ENCODE data around the gene RIC8A. TPM values are rescaled to one million over a fixed set of nuclear protein-coding genes. Genes with fewer than 3 reads are reported as not detected.

RIC8A gene
- total and polyA plus RNA-seq, 10 of the 15 experiments (the other 5 are each of a cell fraction or from before 2014, with no cell fraction given): 10.4 to 157 (median 81.4) TPM

- TF ChIP-seq RELB (IDR thresholded peaks at IDR 0.05; ENCODE audit: low read depth): 0 out of 2 replicates have a peak, but pooled peaks have one; percentile 11
- no peak for TF ChIP-seq KDM1A (IDR thresholded peaks at IDR 0.05; ENCODE audit: borderline replicate concordance)
- no peak for TF ChIP-seq STAT3 (IDR thresholded peaks at IDR 0.05; ENCODE audit: low read depth, low read length)
These were observed 841 bp upstream of the RIC8A start (continued) for GRCh38 chr11:206526-207207.

- Histone ChIP-seq H3K4me3 (peak overlapping the region; percentile 76), H3K36me3 (ENCODE audit: control insufficient read depth in 2 of 2, insufficient read depth in 2 of 2, low read length in 1 of 2) (peaks cover 17 to 42% of the 10 kb centered on the region in 2 experiments), H3K79me2 (ENCODE audit: control insufficient read depth, insufficient read depth, low read length) (peaks cover 57% of the 10 kb centered on the region), H3K9ac (ENCODE audit: control insufficient read depth, insufficient read depth, low read length) (peak overlapping the region; percentile 98), H2AFZ (ENCODE audit: control insufficient read depth, low read depth, low read length) (peak overlapping the region; percentile 22; the same call in 1 of the 2 replicates), H3K4me2 (ENCODE audit: control insufficient read depth, insufficient read depth) (peak overlapping the region; percentile 52), H3K9me3 (replicated peaks; ENCODE audit: control insufficient read depth, insufficient read depth, low read length) (no peaks in the 10 kb centered on the region), H4K20me1 (ENCODE audit: control insufficient read depth, insufficient read depth) (peaks cover 11% of the 10 kb centered on the region), H3K27me3 (replicated peaks in 1 of 2; ENCODE audit: control insufficient read depth in 2 of 2, insufficient read depth in 2 of 2, low read length in 1 of 2) (no peaks in the 10 kb centered on the region), H3K27ac (ENCODE audit: control insufficient read depth, insufficient read depth) (peak overlapping the region; percentile 97), H3K4me1 (ENCODE audit: control insufficient read depth, insufficient read depth, low read length) (peaks cover 27% of the 10 kb centered on the region)
- intact Hi-C loops (cut with micrococcal nuclease; ENCODE audit: unreplicated experiment) (loop anchor here (1.0 to 10.0 kb wide), 5 partner anchors 28 to 237 kb away; partner anchors contain the start of genes ANO9, IFITM2, PSMD13 and SIRT3), in situ Hi-C loops (cut with MboI) (loop anchor here (5.0 to 10.0 kb wide), 2 partner anchors 157 to 299 kb away; partner anchors contain the start of genes B4GALNT4 and RNH1)
- ATAC-seq (peak; percentile 14), DNase-seq (ENCODE audit: low read depth, low spot score) (no peak), FAIRE-seq (no peak)
- under 1% methylated on average over 27 of the region's 27 CpGs for WGBS (ENCODE audit: insufficient coverage, insufficient replicate concordance, low lambda C conversion rate, missing lambda C conversion rate)
- BruUV-seq (replicated peaks): TSS peak; percentile 86
- CTCF ChIA-PET: interaction anchor here (0.7 to 2.5 kb wide), 9 partner anchors 9 to 408 kb away, joined by 3 to 8 read pairs (median 4); partner anchors contain the start of genes IRF7 and PSMD13
- RAD21 ChIA-PET (ENCODE audit: unreplicated experiment): interaction anchor here (0.8 to 2.5 kb wide), 10 partner anchors 27 to 243 kb away, joined by 3 to 15 read pairs (median 6); partner anchors contain the start of genes IFITM1, IFITM2 and PSMD13
- SMC1A ChIA-PET (ENCODE audit: uncharacterized antibody, unreplicated experiment): interaction anchor here (0.8 to 2.6 kb wide), 4 partner anchors 21 to 147 kb away, joined by 3 to 12 read pairs (median 6); partner anchors contain the start of gene PSMD13
- POLR2A ChIA-PET: interaction anchor here (0.6 to 2.5 kb wide), 15 partner anchors 17 to 328 kb away, joined by 3 to 27 read pairs (median 6); partner anchors contain the start of genes PSMD13, RNH1 and SIRT3
- TF ChIP-seq BACH1 (IDR thresholded peaks at IDR 0.05; ENCODE audit: borderline replicate concordance): no peak
- peak; percentile 29 for TF ChIP-seq TAF1 (IDR thresholded peaks at IDR 0.05; ENCODE audit: borderline replicate concordance, low read depth, low read length)
- no peak for TF ChIP-seq BCL11A (IDR thresholded peaks at IDR 0.05; ENCODE audit: low read depth, low read length)
- 0 out of 2 replicates have a peak, but pooled peaks have one; percentile 57 for TF ChIP-seq NBN (IDR thresholded peaks at IDR 0.05)
- no peak for TF ChIP-seq STAT3 (IDR thresholded peaks at IDR 0.05; ENCODE audit: low read depth, low read length)
- peak; percentile 74 for TF ChIP-seq POLR2AphosphoS5 (IDR thresholded peaks at IDR 0.05; ENCODE audit: low read length)
- TF ChIP-seq SUPT20H (IDR thresholded peaks at IDR 0.05; ENCODE audit: borderline replicate concordance, control insufficient read depth, low read depth, low read length): no peak
- TF ChIP-seq HDAC2 (IDR thresholded peaks at IDR 0.05): 0 out of 2 replicates have a peak, but pooled peaks have one; percentile 12
- no peak for TF ChIP-seq NR2C1 (IDR thresholded peaks at IDR 0.05)
- 0 out of 2 replicates have a peak, but pooled peaks have one; percentile 27 for TF ChIP-seq ASH2L (IDR thresholded peaks at IDR 0.05; ENCODE audit: borderline replicate concordance, low read depth)
- 0 out of 2 replicates have a peak, but pooled peaks have one; percentile 10 for TF ChIP-seq RELB (IDR thresholded peaks at IDR 0.05; ENCODE audit: low read depth)
- no peak for TF ChIP-seq RAD21 (IDR thresholded peaks at IDR 0.05; ENCODE audit: insufficient read depth, low read depth, low read length)
- 0 out of 2 replicates have a peak, but pooled peaks have one; percentile 49 for TF ChIP-seq SPI1 (IDR thresholded peaks at IDR 0.05; ENCODE audit: borderline replicate concordance, insufficient read depth, low read depth, low read length)
- no peak for TF ChIP-seq GABPA (IDR thresholded peaks at IDR 0.05; ENCODE audit: low read depth)
- TF ChIP-seq NKRF (conservative IDR thresholded peaks at IDR 0.05): 0 out of 2 replicates have a peak, but pooled peaks have one; percentile 69
These were observed 314 bp downstream of the RIC8A start for GRCh38 chr11:207863-208180.
